ENCODE measurements around the gene GADD45GIP1. TPM values are rescaled to one million over a fixed set of nuclear protein-coding genes. Genes with fewer than 3 reads are reported as not detected.
"Not testable (repeated sequence)": the region's sequence is repeated elsewhere in the genome, so short reads cannot be mapped to it uniquely, and the experiment has no call there.

The GADD45GIP1 gene
- total RNA-seq, 6 experiments from 2014 or later = 34.3 to 54.3 (median 46.9) TPM

DNA sequence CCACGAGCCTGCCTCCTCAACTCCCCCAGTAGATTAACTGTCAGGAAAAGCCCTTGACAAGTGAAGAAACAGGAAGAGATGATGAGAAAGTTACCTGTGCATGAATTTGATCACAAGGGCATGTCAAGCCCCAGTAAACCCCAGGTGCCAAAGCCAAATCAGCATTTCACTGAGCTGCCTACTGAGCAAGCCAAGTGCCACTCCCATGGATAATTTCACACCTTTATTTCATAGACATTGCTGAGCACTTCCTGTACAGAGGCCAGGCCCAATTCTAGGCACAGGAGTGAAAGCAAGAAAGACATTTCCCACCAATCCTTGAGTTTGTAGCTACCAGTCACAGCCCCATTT lies 2.4 kb downstream of the GADD45GIP1 start:
- TF ChIP-seq, protein P1, sequence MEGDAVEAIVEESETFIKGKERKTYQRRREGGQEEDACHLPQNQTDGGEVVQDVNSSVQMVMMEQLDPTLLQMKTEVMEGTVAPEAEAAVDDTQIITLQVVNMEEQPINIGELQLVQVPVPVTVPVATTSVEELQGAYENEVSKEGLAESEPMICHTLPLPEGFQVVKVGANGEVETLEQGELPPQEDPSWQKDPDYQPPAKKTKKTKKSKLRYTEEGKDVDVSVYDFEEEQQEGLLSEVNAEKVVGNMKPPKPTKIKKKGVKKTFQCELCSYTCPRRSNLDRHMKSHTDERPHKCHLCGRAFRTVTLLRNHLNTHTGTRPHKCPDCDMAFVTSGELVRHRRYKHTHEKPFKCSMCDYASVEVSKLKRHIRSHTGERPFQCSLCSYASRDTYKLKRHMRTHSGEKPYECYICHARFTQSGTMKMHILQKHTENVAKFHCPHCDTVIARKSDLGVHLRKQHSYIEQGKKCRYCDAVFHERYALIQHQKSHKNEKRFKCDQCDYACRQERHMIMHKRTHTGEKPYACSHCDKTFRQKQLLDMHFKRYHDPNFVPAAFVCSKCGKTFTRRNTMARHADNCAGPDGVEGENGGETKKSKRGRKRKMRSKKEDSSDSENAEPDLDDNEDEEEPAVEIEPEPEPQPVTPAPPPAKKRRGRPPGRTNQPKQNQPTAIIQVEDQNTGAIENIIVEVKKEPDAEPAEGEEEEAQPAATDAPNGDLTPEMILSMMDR (IDR thresholded peaks at IDR 0.05) = no peak
- H3K4me3 Mint-ChIP-seq = peak overlapping the region; percentile 83
- H3K4me1 Mint-ChIP-seq (ENCODE audit: low read depth) = peaks cover 50% of the 10 kb centered on the region
- DNase-seq = no peak
- peaks cover 43% of the 10 kb centered on the region for H3K36me3 Mint-ChIP-seq (ENCODE audit: low read depth)
- no peaks in the 10 kb centered on the region for H3K27me3 Mint-ChIP-seq (ENCODE audit: insufficient read depth)
- H3K27ac Mint-ChIP-seq = peak overlapping the region; percentile 93
- H3K9me3 Mint-ChIP-seq = no peaks in the 10 kb centered on the region

DNA sequence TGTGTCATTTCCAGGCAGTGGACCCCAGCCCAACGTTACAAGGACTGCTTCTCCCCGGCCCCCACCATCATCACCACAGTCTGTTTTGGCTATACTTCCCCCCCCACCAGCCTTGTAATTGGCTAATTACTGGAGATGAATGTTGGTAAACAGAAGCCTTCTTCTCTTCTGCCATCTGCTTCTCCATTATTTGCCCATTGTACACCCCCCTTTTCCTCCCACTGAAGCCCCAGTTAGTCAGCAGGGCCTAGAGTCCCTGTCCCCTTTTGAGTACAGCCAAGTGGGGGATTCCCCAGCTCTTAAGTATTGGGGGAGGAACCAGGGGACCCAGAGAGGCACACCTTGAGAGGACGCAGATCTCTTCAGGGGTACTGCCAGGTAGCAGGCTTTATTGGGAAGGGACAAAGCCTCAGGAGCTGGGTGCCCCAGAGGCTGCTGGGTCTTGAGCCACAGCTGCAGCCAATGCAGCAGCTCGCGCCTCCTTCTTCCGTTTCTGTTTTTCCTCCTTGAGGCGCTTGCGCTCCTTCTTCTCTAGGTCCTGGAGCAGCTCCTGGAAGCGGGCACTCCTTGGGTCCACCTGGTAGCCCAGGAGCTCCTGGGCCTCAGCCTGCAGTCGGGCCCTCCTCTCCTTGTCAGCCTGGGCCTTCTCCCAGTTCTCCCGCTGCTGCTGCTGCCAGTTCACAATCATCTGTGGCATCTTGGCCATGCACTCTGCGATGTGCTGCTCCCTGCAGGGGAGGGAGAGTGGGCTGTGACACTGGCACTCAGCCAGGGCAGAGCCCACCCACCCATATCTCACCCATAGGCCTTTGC lies 3.0 kb downstream of the GADD45GIP1 start:
- no peak for DNase-seq
- no peaks in the 10 kb centered on the region for H3K27me3 Mint-ChIP-seq (ENCODE audit: insufficient read depth)
- no peaks in the 10 kb centered on the region for H3K9me3 Mint-ChIP-seq
- H3K36me3 Mint-ChIP-seq (ENCODE audit: low read depth) = peaks cover 45% of the 10 kb centered on the region
- H3K27ac Mint-ChIP-seq = peak overlapping the region; percentile 93
- H3K4me1 Mint-ChIP-seq (ENCODE audit: low read depth) = peaks cover 50% of the 10 kb centered on the region
- TF ChIP-seq, protein P1 (IDR thresholded peaks at IDR 0.05) = no peak
- peak overlapping the region; percentile 83 for H3K4me3 Mint-ChIP-seq

DNA sequence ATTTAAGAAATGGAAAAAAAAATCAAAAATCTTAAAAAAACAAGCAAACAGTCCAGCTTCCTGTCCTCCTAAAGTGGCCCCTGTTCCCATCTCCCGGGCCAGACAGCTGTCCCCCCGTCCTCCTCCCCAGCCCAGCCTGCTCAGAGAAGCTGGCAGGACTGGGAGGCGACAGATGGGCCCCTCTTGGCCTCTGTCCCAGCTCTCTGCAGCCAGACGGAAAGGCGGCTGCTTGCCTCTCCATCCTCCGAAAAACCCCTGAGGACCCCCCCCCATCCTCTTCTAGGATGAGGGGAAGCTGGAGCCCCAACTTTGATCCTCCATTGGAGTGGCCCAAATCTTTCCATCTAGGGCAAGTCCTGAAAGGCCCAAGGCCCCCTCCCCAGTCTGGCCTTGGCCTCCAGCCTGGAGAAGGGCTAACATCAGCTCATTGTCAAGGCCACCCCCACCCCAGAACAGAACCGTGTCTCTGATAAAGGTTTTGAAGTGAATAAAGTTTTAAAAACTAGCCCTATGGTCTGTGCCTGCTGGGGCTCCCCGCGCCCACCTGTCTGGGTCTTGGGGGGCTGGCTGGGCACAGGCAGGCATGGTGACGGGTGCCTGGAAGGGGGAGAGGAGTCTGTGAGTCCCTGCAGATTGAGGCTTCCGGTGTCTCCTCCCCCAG lies 3.8 kb downstream of the GADD45GIP1 start:
- TF ChIP-seq, protein P1 (IDR thresholded peaks at IDR 0.05) = no peak
- Mint-ChIP-seq H3K27me3 (ENCODE audit: insufficient read depth) (no peaks in the 10 kb centered on the region), H3K4me1 (ENCODE audit: low read depth) (peaks cover 50% of the 10 kb centered on the region), H3K9me3 (no peaks in the 10 kb centered on the region), H3K4me3 (peak overlapping the region; percentile 28; the same call in 1 of the 2 replicates), H3K27ac (peak overlapping the region; percentile 93), H3K36me3 (ENCODE audit: low read depth) (peaks cover 45% of the 10 kb centered on the region)
- no peak for DNase-seq

DNA sequence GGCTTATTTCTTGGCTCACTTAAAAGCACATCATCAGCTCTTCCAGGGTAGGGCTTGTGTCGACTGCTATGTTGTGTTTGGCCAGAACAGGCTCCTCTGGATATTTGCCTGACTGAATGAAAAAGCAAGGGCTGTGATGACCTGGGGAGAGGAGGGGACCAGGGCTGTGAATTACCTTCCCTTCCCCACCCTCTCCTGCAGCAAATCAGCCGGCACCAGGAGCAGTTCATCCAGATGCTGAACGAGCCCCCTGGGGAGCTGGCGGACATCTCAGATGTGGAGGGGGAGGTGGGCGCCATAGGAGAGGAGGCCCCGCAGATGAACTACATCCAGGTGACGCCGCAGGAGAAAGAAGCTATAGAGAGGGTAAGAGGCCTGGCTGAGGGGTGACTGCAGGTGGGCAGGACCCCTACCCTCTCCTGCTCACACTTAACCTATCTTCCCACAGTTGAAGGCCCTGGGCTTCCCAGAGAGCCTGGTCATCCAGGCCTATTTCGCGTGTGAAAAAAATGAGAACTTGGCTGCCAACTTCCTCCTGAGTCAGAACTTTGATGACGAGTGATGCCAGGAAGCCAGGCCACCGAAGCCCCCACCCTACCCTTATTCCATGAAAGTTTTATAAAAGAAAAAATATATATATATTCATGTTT lies 4.4 kb downstream of the GADD45GIP1 start:
- peaks cover 48% of the 10 kb centered on the region for H3K36me3 Mint-ChIP-seq (ENCODE audit: low read depth)
- H3K4me3 Mint-ChIP-seq = no peak overlapping the region; the same call in 1 of the 2 replicates
- TF ChIP-seq, protein P1 (IDR thresholded peaks at IDR 0.05) = no peak
- H3K9me3 Mint-ChIP-seq = no peaks in the 10 kb centered on the region
- peak overlapping the region; percentile 93 for H3K27ac Mint-ChIP-seq
- DNase-seq = peak; percentile 81
- H3K4me1 Mint-ChIP-seq (ENCODE audit: low read depth) = peaks cover 52% of the 10 kb centered on the region
- no peaks in the 10 kb centered on the region for H3K27me3 Mint-ChIP-seq (ENCODE audit: insufficient read depth)

DNA sequence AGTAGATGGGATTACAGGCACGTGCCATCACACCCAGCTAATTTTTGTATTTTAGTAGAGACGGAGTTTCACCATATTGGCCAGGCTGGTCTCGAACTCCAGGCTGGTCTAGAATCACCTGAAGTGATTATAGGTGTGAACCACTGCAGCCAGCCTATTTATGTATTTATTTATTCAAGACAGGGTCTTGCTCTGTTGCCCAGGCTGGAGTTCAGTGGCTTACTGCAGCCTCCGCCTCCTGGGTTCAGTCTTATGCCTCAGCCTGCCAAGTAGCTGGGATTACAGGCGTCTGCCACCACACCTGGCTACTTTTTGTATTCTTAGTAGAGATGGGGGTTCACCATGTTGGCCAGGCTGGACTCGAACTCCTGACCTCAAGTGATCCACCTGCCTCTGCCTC lies 5.0 kb downstream of the GADD45GIP1 start:
- Mint-ChIP-seq H3K27ac (peak overlapping the region; percentile 93), H3K4me1 (ENCODE audit: low read depth) (peaks cover 58% of the 10 kb centered on the region), H3K36me3 (ENCODE audit: low read depth) (peaks cover 50% of the 10 kb centered on the region)
- not testable (repeated sequence) for H3K9me3 Mint-ChIP-seq; H3K4me3 Mint-ChIP-seq; DNase-seq; H3K27me3 Mint-ChIP-seq (ENCODE audit: insufficient read depth)

Data from HFFc6 (cell line).